ENCODE measurements around the gene NUFIP2.

DNA sequence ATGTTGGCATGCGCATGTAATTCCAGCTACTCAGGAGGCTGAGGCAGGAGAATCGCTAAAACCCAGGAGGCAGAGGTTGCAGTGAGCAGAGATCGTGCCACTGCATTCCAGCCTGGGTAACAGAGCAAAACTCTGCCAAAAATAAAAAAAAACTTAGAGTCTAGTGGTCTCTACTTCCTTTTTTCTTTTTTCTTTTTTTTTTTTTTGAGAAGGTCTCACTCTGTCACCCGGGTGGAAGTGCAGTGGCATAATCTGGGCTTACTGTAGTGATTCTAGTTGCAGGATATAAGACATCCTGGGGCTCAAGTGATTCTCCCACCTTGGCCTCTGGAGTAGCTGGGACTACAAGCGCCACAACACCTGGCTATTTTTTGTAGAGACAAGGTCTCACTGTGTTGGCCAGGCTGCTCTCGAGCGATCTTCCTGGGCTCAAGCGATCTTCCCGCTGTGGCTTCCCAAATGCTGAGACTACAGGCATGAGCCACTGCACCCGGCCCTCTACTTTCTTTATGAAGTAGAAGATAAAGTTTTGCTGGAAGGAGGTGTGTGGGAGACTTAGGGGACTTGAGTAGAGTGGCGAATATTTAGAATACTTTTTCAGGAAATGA lies 48.3 kb upstream of the NUFIP2 start:
- TF ChIP-seq EP300 (IDR thresholded peaks at IDR 0.05) (no peak), POLR2A (IDR thresholded peaks at IDR 0.05; ENCODE audit: low read depth) (no peak), POLR2AphosphoS5 (IDR thresholded peaks at IDR 0.05) (no peak)
- TF ChIP-seq, protein P1, sequence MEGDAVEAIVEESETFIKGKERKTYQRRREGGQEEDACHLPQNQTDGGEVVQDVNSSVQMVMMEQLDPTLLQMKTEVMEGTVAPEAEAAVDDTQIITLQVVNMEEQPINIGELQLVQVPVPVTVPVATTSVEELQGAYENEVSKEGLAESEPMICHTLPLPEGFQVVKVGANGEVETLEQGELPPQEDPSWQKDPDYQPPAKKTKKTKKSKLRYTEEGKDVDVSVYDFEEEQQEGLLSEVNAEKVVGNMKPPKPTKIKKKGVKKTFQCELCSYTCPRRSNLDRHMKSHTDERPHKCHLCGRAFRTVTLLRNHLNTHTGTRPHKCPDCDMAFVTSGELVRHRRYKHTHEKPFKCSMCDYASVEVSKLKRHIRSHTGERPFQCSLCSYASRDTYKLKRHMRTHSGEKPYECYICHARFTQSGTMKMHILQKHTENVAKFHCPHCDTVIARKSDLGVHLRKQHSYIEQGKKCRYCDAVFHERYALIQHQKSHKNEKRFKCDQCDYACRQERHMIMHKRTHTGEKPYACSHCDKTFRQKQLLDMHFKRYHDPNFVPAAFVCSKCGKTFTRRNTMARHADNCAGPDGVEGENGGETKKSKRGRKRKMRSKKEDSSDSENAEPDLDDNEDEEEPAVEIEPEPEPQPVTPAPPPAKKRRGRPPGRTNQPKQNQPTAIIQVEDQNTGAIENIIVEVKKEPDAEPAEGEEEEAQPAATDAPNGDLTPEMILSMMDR (IDR thresholded peaks at IDR 0.05), result no peak

Data from esophagus muscularis mucosa (tissue), 4 donors.